DOHH2 (cell line): ENCODE data around the gene TMEM266.

Source experiments
- CTCF ChIP-seq: fragments of 200-600 bp; sonication (generic); IDR thresholded peaks from one replicate; pipeline ENCODE4 v1.5.1; 2014; ENCODE audit warnings: antibody characterized with exemption, mild to moderate bottlenecking, low read depth, low read length; ENCODE audit not compliant: poor library complexity, severe bottlenecking
- EZH2phosphoT487 ChIP-seq: fragments of 200-600 bp; sonication (generic); IDR thresholded peaks from 2 replicates; pipeline ENCODE4 v1.6.1; 2017; ENCODE audit warnings: borderline replicate concordance, mild to moderate bottlenecking, antibody characterized with exemption, low read length, moderate library complexity, mixed read lengths

GRCh38 chr15:76209523-76209922 is 149.7 kb downstream of the TMEM266 start:
- TF ChIP-seq CTCF (no peak), EZH2phosphoT487 (no peak)
